Umbilical cord (tissue), 2 donors: ENCODE data around the gene RMDN3. TPM values are rescaled to one million over a fixed set of nuclear protein-coding genes. Genes with fewer than 3 reads are reported as not detected.

ENCODE experiments used
- DNase-seq: peaks from one replicate; pipeline ENCODE4 v3.0.0-alpha.2; 2015; ENCODE audit warnings: low spot score
- total RNA-seq: library from RNA; depleted of rRNA; stranded (reverse); fragments of >200 nt; gene quantifications from one replicate; pipeline ENCODE4 v1.2.3, GENCODE V29; 2014; ENCODE audit warnings: low replicate concordance; ENCODE audit not compliant: insufficient read depth

RMDN3 gene
- total RNA-seq, 1 donor from 2014 or later, result 9.4 TPM

DNA sequence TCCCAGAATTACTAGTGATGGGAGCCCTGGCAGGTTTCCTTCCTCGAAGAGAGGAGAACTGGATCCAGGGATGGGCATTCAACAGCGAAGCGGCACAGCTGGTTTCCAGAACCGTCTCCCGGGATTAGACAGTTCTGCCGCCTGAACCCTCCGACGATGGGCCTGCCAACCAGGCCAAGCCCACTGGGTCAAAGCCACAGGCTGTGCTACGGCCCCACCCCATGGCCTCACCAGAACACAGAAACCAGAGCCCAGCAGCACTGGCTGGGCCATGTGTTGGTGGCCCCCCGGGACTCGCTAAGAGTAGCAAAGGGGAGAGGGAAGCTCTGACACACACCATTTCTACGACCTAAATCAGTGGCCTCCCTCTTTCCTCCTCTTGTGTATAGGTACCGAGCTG is 17.0 kb upstream of the RMDN3 start:
- DNase-seq, result no peak

DNA sequence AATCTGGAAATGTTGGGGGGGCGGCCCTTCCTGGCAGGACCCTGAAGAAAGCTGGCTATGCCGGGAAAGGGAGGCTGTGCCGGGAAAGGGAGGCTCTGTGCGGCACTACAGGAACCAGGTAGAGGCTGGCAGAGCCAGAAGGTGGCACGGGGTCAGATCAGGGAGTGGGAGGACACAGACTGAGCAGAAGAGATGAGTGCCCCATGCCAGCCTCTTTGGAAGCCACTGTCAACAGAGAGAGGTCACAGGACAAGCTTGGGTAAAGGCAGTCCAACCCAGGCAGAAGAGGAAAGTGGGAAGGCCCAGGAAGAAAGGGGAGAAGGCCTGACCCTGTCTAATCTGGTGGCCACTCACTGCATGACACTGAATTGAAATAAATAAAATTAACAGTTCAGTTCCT is 16.2 kb upstream of the RMDN3 start:
- no peak for DNase-seq

DNA sequence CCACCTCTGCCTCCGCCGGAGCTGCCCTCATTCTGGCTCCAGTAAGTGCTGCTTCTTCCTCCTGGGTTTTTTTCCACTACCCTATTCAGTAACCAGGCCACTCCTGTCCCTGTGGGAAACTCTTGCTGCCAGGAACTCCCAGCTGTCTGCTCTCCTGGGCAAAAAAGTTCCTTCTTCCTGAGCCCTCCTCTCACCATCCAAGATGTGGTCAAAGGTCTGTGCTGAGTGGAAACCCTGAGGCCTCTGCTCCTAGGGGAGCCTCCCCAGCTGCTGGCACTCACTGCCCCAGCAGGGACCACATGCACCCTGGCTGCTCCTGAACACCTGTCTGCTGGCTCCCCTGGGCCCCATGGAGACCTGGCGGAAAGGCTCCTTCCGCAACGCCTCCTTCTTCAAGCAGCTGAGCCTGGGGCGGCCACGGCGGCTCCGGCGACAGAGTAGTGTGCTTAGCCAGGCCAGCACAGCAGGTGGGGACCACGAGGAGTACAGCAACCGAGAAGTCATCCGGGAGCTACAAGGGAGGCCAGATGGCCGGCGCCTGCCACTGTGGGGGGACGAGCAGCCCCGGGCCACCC is 15.2 kb upstream of the RMDN3 start:
- DNase-seq, result no peak

DNA sequence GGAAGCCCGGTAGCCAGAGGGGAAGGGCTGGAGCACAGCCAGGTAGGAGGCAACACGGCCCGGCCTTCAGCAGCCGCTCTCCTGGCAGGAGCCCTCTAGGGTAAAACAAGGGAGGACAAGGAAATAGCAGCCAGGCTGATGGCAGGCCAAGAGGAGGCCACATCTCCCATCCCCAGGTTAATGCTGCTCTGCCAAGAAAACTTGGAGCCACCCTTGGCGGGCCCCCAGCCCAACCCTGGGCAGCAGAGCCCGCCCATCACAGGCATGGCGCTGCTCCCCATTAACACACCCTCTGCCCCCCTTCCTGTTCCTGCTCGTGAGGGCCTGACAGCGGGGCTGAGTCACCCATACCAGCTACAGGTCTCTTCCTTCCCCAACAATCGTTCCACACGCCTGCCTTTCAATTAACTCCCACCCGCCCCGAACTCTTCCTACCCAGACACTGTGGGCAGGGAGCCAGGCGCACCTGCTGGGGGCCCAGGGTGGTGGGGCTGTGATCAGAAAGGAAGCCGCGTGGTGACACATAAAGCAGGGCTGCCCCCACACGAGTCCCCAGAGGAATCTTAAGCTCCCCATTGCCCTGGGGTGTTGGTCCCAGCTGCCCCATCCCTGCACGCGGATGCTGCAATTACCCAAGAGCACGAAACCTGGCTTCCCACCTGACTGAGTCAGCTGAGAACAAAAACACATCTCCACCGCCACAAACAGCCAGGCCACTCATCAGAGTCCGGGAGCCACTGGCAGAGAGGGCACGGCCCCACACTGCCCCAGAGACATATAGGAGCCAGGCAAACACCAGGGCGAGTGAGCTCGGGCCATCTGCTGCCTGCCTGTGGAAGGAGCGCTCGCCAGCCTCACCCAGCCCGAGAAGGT is 14.5 kb upstream of the RMDN3 start, which contains the start of gene C15orf62:
Gene C15orf62, plus strand, starts transcription at position 707 of the 873 bp plus-strand sequence. CDS start 516 bp downstream, outside the sequence.
- peak; percentile 77 for DNase-seq

DNA sequence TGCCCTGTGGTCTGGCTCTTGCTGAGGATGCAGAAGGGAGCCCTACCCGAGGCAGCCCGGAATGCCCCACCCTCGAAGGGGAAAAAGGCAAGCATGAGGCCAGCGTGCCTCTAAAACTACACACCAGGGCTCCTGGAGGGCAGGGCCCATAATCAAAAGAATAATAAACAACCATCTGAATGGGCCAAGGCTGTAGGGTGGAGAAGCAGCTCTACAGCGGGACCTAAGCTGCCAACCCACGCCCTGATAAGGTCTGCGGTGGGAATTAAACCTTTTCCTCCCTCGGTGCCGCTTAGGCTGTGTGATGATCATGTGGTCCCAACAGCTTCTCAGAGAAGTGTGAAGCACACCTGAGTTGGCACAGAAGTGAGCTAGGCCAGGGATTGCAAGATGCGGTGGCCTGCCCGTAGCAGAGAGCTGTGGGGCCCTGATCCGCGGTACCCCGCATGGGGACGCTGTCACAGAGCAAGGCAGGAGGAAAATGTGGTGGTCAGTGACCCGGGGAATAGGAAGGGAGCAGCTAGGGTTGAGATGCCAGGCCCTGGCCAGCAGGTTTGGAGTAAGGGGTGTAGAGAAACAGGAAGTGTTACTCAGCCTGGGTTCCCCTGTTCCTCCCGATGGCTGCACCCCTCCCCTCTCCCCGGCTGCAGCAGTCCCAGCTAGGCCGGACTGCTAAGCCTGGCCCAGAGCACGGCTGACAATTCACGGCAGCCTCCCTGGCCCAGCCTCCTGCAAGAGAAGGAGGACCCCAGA is 13.6 kb upstream of the RMDN3 start:
- DNase-seq, result no peak

DNA sequence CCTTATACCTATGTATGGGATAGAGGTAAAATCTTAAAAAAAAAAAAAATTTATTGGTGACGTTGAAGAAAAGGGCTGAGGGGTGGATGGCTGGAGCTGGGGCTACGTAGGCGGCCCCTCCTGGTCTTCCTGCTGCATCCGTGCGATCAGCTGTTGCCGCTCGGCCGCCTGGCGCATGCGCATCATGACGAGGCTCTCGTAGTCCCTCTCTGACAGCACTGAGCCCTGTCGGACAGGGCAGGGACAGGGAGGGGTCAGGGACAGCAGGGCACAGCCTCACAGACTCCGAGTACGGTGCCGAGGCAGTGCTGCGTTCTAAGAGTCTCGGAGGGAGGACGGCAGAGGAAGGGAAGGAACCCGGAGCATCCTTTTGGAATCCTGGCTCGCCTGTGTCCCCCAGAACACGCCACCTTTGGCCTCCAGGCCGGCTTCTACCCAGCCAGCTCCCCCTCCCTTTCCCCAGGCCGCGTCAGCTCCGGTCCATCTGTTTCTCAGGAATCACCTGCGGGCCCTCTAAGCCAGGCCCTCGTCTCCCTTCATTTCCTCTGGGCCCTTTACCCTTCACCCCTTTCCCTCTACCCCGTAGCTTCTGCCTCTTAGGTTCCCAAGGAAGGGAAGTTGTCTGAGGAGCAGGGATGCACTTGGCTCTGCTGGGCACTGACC is 12.9 kb upstream of the RMDN3 start:
- DNase-seq, result no peak

DNA sequence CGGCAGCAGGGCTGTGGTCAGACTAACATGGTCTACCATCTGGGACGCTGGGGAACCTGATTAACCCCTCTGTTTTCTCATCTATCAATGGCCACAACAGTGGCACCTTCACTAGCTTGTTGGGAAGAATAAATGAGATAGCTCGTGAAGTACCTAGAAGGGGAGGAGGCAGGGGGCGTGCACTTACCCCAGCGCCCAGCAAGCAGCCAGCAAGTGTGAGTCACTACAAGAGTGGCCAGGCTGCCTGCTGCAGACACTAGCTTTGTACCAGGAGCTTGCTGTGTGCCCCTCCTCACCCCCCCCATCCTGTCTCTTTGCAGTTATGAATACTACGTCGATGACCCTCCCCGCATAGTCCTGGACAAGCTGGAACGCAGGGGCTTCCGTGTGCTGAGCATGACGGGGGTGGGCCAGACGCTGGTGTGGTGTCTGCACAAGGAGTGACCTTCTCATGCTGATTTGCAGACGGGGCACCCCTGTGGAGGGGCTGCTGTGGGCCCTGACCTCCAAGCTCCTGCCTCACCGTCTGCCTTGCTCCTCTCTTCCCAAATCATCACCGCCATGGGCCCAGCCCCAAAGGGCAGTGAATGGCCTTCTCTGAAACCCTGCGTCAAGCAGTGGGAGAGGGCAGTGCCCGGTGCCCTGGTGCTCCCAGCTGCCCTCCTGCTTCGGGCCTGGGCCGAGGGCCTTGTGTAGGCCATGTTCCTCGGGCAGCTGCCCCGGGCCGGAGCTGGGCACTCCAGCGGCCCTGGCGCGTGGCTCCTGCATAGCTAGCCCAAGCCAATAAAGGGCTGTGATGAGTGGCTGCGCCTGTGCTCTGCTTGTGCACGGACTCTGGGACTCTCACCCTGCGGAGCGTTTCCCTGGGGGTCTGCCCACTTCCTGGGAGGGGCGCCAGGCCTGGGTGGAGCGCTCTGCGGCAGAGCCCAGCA is 12.1 kb upstream of the RMDN3 start:
- DNase-seq, result no peak

DNA sequence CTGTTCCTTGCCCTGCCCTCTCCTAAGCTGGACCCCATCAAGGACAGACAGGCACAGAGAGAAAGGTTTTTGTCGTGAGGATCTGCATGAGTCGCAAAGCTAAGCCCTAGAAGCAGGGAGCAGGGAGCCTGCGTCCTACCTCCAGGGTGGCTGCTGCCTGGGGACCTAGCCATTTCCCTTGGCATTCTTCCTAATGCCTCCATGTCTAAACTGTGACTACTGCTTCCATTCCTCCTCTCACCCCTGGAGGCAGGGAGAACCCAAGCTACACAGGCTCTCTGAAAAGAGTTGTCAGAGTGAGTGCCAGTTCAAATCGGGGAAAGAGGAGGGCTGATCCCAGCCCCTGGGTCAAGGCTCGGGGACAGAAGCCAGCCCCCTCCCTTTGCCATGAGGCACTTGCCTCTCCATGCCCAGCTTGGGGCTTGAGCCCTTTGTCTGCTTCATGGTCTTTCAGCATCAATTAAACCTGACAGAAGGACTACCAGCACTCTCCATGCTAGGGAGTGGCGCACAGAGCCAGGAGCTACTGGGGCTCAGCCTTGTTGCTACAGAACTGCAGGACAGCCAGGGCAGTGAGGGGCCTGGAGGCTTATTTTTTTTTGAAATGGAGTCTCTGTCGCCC is 11.3 kb upstream of the RMDN3 start:
- no peak for DNase-seq

DNA sequence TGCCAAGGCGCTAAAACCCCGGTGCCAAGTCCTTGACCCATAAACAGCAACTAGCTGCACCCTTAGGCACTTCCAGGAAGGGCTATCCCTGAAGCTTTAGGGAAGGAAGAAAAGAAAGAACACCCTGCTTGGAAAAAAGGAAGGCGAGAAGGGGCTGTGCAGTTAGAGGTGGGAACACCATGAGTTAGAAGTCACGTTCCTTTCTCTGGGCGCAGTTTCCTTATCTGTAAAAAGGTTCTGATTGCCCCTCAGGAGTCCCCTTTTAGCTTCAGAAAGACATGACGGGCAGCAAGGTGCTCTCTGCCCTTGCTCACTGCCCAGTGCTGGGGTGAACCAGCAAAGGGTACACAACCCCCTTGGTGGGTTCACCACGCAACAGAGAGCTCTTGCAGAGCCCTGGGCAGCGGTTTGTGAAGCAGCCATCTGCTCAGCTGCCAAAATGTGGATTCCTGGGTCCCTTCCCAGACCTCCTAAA is 9.6 kb upstream of the RMDN3 start:
- DNase-seq, result no peak

DNA sequence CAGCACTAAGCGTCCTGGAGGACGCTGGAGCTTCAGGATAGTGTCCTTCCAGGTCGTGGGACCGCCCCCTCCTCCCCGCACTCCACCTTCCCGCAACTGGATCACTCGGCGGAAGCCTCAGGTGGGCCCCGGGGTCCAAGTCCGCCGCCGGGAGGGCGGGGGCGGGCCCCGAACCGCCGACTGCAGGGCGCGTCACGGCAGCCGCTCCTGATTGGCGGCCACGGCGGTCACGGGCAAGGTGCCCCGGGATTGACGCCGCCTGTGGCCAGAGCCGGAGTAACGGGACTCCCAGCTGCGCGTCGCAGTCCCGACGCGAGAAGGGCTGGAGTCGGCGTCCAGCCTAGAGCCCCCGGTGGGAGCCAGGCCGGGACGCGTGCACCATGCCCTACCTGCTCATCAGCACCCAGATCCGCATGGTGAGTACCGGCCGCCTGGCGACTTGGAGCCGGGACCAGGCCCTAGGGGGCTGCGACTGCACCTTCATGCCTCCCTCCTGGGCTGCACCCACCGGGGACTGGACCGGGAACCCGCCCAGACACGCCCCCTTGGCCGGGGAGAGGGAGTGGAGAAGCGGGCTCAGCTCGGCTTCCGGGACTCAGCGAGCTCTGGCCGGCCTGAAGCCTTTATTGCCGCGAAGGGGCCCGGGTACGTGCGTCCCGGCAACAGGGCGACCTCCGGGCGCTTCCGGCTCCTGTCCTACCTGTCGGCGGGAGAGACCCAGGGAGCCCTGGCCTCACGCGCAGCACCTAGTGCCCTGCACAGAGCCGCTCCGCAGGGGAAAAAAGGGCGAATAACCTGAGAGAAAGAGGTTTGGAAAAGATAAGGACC is 9.0 kb upstream of the RMDN3 start, which contains the start of gene GCHFR:
Gene GCHFR, plus strand, starts transcription at position 268 of the 828 bp plus-strand sequence. Its CDS starts 113 bp downstream, at position 381.
- DNase-seq, result peak; percentile 80

DNA sequence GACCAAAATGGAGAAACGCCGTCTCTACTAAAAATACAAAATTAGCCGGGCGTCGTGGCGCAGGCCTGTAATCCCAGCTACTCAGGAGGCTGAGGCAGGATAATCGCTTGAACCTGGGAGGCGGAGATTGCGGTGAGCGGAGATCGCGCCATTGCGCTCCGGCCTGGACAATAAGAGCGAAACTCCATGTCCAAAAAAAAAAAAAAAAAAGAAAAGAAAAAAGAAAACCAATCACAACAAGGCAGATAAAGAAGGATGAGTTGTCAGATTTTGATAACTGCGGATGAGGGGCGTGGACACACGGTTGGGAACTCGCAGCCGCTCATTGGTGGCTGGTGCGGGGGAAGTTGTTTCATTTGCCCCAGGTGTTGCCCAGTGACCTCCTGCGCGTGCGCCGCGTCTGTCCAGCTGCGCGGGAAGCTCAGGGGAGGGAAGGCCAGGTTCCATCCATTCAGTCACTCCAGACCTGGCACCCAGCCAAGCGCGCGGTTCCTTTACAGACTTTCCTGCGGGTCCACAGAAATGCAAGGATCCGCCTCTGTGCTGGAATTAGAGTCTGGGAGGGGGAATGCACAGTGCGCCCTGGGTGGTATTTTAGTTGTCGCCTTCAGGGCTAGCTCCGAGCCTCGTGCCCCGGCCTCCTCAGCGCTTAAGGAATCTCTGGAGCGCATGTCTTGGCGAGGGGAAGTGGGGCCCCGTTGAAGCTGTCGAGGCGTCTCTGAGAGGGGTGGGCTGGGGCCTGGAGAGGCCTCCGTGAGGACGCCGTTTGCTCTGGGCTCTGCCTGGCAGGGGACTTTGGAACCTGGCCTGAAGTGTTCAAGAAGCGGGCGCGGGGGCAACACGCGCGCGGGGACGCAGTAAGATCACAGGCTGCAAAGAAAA is 8.1 kb upstream of the RMDN3 start:
- DNase-seq, result peak; percentile 62

DNA sequence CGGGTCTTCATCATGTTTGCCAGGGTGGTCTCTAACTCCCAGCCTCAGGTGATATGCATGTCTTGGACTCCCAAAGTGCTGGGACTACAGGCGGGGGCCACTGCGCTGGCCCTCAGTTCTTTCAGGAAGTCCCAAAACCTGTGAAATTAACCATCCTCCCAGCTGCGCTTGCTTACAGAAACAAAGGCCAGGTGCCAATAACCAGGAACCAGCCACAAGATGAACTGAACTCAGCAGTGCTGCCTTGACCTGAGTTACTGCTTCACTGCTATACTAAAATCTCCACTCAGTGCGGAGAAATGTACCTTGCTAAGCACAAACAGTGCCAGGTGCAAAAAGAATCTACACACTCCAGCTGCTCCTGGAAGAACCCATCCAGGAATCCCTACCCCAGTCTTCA is 4.9 kb upstream of the RMDN3 start:
- DNase-seq, result no peak

DNA sequence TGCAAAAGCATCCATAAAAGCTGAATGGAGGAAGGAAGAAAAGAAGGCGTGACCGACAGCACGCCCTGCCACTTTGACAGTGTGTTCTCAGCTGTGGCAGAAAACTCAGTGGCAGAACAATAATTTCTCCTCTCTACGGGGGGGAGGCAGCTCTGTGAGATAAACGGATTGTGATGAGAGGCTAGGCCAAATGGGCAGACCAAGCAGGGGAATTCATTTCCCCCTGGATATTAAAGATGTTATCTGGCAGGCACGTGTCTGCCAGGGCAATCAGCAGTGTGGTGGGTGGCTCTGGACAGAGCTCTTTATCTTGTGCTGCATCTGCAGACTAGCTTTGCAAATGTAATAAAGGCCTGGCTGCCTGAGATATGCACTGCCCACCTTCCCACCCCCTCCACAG is 1.9 kb upstream of the RMDN3 start:
- DNase-seq, result no peak

DNA sequence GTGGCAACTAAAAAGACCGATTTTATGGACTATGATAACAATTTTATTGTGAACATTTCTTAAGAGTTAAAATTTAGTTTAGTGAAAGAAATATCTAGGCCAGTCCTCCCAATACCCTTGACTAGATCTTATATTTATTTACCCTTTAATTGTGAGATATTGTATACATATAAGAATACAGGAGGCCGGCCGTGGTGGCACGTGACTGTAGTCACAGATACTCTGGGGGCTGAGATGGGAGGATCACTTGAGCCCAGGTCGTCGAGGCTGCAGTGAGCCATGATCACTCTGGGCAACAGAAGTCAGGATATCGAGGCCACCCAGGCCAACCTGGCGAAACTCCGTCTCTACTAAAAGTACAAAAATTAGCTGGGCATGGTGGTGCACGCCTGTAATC is 756 bp upstream of the RMDN3 start:
- no peak for DNase-seq

DNA sequence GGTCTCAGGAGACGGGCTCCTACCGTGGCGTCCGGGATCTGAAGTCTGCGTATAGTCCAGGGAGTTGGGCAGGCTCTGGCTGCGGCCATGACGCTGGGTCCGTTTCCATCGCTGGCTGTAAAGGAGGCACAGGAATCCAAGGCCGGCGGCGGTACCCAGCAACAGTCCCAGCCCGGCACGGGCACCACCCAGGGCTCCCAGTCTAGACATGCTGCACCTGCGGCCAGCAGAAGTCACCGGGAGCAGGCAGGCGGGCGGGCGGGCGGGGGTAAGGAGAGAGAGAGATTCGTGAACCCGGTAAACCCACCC is 526 bp downstream of the RMDN3 start:
- peak; percentile 21 for DNase-seq

DNA sequence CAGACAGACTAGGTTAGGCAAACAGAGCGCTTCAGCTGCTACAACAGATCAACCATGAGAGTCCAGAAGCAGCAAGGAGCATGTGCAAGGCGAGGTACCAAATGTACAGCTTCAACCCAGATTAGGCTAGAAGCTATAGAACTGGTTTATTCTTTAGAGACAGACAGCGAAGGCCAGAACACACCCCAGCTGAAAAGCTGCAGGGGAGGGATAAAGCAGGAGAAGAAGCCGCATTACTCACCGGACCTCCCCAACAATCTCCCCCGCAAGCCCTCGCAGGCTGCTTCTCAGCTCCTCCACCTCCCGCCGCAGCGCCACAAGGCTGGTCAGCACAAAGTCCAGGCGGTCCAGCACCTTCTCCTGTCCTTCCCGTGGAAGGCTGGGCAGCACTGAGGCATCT is 3.3 kb downstream of the RMDN3 start:
- DNase-seq, result no peak

DNA sequence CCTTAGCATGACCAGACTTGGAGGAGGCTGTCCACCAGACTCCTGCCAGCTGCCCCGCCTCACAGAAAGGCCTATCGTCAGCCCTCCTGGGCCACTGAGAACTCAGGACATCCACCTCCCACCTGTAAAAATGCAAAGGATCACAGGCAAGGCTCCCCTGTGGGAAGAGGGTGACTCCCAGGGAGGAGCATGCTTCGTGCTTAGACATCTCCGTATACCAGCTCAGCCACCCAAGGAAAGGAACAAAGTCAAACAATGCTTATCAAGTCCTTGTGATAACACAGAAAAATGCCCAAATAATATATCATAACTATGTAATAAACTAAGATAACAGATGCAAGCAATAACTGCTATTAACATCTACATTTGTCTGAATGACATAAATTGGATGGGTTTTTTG is 4.2 kb downstream of the RMDN3 start:
- no peak for DNase-seq

DNA sequence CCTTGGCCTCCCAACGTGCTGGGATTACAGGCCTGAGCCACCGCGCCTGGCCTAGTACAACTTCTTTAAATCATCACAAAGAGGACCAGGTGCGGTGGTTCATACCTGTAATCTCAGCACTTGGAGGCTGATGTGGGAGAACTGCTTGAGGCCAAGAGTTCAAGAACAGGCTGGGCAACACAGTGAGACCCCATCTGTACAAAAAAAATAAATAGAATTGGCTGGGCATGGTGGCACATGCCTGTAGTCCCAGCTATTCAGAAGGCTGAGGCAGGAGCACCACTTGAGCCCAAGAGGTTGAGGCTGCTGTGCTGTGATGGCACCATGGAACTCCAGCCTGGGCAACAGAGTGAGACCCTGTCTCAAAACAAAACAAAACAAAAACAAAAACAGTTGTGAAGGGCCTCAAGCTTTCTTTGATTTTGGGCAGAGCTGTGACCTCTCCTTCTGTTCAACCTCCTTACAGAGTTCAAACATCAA is 5.9 kb downstream of the RMDN3 start:
- no peak for DNase-seq
